Caco-2 (cell line): ENCODE results near the gene EXOC3. TPM values are rescaled to one million over a fixed set of nuclear protein-coding genes. Genes with fewer than 3 reads are reported as not detected.

Experiments used
- BruUV-seq: library from RNA; stranded (reverse); fragments of 400-500 nt; replicated peaks from 2 replicates; lab custom pipeline; 2021; lab: Mats Ljungman, UMichigan
- CTCF ChIA-PET: fragments of 300-600 bp; sonication (Branson Sonifier 250); formaldehyde crosslinking; loops from one replicate; lab custom pipeline; 2022; ENCODE audit warnings: antibody characterized with exemption; lab: Charles Lee
- POLR2A ChIA-PET: fragments of 300-600 bp; sonication (Branson Sonifier 250); formaldehyde crosslinking; loops from one replicate; lab custom pipeline; 2022; ENCODE audit warnings: antibody characterized with exemption; lab: Charles Lee
- DNase-seq, 2 experiments: peaks; one replicate each; pipeline versions ENCODE4 v3.0.0 to v3.0.0-alpha.2; 2020 to 2022
- H3K27me3 ChIP-seq: replicated peaks from 2 replicates; pipeline ENCODE4 v1.6.0; 2011; ENCODE audit warnings: low read length; ENCODE audit not compliant: control insufficient read depth, insufficient read depth
- H3K36me3 ChIP-seq: 2 replicates; pipeline ENCODE4 v1.5.1; 2011; ENCODE audit warnings: low read length; ENCODE audit not compliant: control insufficient read depth, insufficient read depth
- H3K4me1 ChIP-seq: fragments of 250-450 bp; sonication (Bioruptor Pico); 2 replicates; pipeline ENCODE4 v1.5.1; 2020; ENCODE audit warnings: mild to moderate bottlenecking
- H3K4me3 ChIP-seq: 2 replicates; pipeline ENCODE4 v1.5.1; 2011; ENCODE audit warnings: low read depth, mild to moderate bottlenecking, control low read depth, low read length
- H3K9me3 ChIP-seq: fragments of 250-450 bp; sonication (Bioruptor Pico); 2 replicates; pipeline ENCODE4 v1.5.1; 2020; ENCODE audit warnings: mild to moderate bottlenecking, moderate library complexity
- H3K27ac Mint-ChIP-seq: one replicate; pipeline ENCODE4 v1.8.0; 2022; ENCODE audit warnings: mixed read lengths; ENCODE audit not compliant: unreplicated experiment
- H3K27me3 Mint-ChIP-seq: one replicate; pipeline ENCODE4 v1.8.0; 2022; ENCODE audit warnings: mixed read lengths; ENCODE audit not compliant: insufficient read depth, unreplicated experiment
- H3K36me3 Mint-ChIP-seq: one replicate; pipeline ENCODE4 v1.8.0; 2022; ENCODE audit warnings: mild to moderate bottlenecking, mixed read lengths; ENCODE audit not compliant: insufficient read depth, unreplicated experiment
- H3K4me1 Mint-ChIP-seq: one replicate; pipeline ENCODE4 v1.8.0; 2022; ENCODE audit warnings: low read depth, mixed read lengths; ENCODE audit not compliant: unreplicated experiment
- H3K4me3 Mint-ChIP-seq: one replicate; pipeline ENCODE4 v1.8.0; 2022; ENCODE audit warnings: mild to moderate bottlenecking, moderate library complexity, mixed read lengths; ENCODE audit not compliant: unreplicated experiment
- H3K9me3 Mint-ChIP-seq: one replicate; pipeline ENCODE4 v1.8.0; 2022; ENCODE audit warnings: mixed read lengths; ENCODE audit not compliant: unreplicated experiment
- intact Hi-C: fragments of 100-400 bp; cut with micrococcal nuclease; formaldehyde crosslinking; loops from one replicate; pipeline ENCODE4 v1.10.0; 2022; ENCODE audit not compliant: unreplicated experiment
- total RNA-seq: library from RNA; stranded (reverse); gene quantifications from 2 replicates; pipeline ENCODE4 v1.2.3, GENCODE V29; 2022
- TF ChIP-seq, protein P1 (sequence below), 2 experiments: fragments of 200-600 bp in 1 of 2; IDR thresholded peaks; 1 replicate in 1 of 2; 2 replicates in 1 of 2; pipeline versions ENCODE4 v1.5.1 to v1.8.0; 2011 to 2022; ENCODE audit warnings: antibody characterized with exemption in 1 of 2, control low read depth in 1 of 2, inconsistent platforms in 1 of 2, low read depth in 1 of 2, low read length in 1 of 2, mild to moderate bottlenecking in 1 of 2, moderate library complexity in 1 of 2; ENCODE audit not compliant: insufficient read depth in 1 of 2, severe bottlenecking in 1 of 2, unreplicated experiment in 1 of 2

The EXOC3 gene
- total RNA-seq, 1 experiment from 2014 or later: 44.5 TPM

DNA sequence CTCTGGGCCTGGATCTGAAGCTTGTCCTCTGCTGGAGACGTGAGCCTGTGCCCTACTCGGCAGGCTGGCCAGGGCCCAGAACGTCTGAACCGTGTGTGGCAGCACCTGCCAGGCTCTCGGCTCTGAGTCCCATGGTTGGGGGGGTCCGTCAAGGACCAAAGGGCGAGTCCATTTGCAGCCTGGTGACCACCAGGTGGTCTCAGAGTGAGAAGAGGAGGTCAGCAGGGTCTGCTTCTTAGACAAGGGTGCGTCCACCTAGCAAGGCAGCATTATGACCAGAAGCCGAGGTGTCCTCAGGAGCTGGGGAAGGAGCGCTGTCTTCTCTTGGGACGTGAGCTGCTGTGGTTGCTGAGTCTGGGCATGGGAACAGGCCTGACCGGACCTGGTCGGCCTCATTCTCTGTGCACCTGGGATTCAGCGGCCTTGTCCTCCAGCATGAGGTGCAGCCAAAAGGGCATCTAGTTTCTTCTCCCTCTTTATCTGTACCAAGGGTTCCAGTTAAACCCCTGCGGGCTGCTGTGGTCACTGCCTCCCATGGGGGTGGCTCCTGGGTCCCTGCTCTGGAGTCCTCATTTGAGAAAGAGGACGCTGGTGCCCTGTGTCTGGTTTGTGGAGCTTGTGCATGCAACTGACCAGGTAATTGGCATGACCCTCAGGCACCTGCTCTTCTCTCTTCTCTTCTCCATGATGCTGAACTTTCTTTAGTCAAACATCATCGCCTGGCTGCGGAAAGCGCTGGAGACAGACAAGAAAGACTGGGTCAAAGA is 14.4 kb downstream of the EXOC3 start:
- intact Hi-C loops: no loop called here
- H3K9me3 ChIP-seq: 0 out of 2 replicates have a peak, but pooled peaks cover 1% of the 10 kb centered on the region
- no peak for DNase-seq
- no peaks in the 10 kb centered on the region for H3K27me3 ChIP-seq
- H3K36me3 ChIP-seq: peaks cover 4% of the 10 kb centered on the region
- Mint-ChIP-seq H3K36me3 (peaks cover 66% of the 10 kb centered on the region), H3K4me3 (no peak overlapping the region), H3K9me3 (peaks cover 3% of the 10 kb centered on the region), H3K4me1 (no peaks in the 10 kb centered on the region), H3K27ac (no peak overlapping the region), H3K27me3 (no peaks in the 10 kb centered on the region)
- H3K4me1 ChIP-seq: peaks cover 7% of the 10 kb centered on the region; the same call in 1 of the 2 replicates
- TF ChIP-seq, protein P1, sequence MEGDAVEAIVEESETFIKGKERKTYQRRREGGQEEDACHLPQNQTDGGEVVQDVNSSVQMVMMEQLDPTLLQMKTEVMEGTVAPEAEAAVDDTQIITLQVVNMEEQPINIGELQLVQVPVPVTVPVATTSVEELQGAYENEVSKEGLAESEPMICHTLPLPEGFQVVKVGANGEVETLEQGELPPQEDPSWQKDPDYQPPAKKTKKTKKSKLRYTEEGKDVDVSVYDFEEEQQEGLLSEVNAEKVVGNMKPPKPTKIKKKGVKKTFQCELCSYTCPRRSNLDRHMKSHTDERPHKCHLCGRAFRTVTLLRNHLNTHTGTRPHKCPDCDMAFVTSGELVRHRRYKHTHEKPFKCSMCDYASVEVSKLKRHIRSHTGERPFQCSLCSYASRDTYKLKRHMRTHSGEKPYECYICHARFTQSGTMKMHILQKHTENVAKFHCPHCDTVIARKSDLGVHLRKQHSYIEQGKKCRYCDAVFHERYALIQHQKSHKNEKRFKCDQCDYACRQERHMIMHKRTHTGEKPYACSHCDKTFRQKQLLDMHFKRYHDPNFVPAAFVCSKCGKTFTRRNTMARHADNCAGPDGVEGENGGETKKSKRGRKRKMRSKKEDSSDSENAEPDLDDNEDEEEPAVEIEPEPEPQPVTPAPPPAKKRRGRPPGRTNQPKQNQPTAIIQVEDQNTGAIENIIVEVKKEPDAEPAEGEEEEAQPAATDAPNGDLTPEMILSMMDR (IDR thresholded peaks at IDR 0.05; ENCODE audit: insufficient read depth in 1 of 2, low read depth in 1 of 2, low read length in 1 of 2, severe bottlenecking in 1 of 2, unreplicated experiment in 1 of 2): no peak
- CTCF ChIA-PET: interaction anchor here (0.7 kb wide), 1 partner anchor 269 kb away, joined by 3 read pairs; no protein-coding TSS in a partner anchor
- no TSS peak for BruUV-seq
- POLR2A ChIA-PET: no interaction called here
- H3K4me3 ChIP-seq: no peak overlapping the region

DNA sequence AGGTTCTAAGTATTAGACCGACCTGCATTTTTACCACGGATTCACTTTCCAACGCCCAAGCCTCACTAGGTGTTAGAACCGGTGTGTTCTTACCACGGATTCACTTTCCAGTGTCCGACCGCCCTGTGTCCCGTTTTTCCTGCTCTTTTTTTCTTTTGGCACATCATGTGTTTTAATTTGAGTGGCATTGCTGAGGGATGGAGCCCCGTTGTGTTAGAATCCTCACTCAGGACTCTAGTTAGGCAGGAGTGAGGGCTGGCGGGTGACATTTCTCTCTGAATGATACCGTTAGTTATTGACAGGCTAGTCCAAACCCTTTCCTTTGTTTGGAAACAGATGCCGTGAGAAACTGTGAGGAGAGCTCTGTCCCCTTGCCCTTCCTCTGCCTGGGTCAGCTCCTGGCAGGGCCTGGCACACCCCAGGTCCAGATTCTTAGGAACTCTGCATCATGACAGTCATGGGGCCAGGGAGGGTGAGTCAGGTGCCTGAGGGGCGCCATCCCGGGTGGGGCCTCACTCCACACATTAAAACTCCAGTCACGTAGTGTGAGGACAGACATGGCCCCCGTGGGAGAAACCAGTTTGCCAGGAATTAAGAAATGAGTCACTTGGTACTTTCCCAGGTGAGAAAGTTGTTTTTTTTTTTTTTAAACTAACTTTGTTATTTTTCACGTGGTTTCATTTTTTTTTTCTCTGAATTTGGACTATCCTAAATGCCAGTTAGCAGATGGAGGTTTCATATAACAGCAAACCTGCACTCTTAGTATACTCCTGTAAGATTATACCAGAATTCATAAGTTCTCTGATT is 15.8 kb downstream of the EXOC3 start:
- H3K4me3 ChIP-seq: no peak overlapping the region
- no peaks in the 10 kb centered on the region for H3K27me3 ChIP-seq
- no peak overlapping the region for H3K27ac Mint-ChIP-seq
- intact Hi-C loops: no loop called here
- H3K4me1 Mint-ChIP-seq: no peaks in the 10 kb centered on the region
- peaks cover 4% of the 10 kb centered on the region for H3K36me3 ChIP-seq
- peak; percentile 35 to 40 for DNase-seq
- H3K27me3 Mint-ChIP-seq: no peaks in the 10 kb centered on the region
- H3K4me3 Mint-ChIP-seq: no peak overlapping the region
- H3K9me3 Mint-ChIP-seq: no peaks in the 10 kb centered on the region
- H3K4me1 ChIP-seq: peaks cover 7% of the 10 kb centered on the region; the same call in 1 of the 2 replicates
- TF ChIP-seq, protein P1 (IDR thresholded peaks at IDR 0.05; ENCODE audit: insufficient read depth in 1 of 2, low read depth in 1 of 2, low read length in 1 of 2, severe bottlenecking in 1 of 2, unreplicated experiment in 1 of 2): no peak
- BruUV-seq: no TSS peak
- ChIA-PET POLR2A (no interaction called here), CTCF (interaction anchor here (1.2 kb wide), 1 partner anchor 12 kb away, joined by 3 read pairs; no protein-coding TSS in a partner anchor)
- H3K9me3 ChIP-seq: no peaks in the 10 kb centered on the region
- H3K36me3 Mint-ChIP-seq: peaks cover 63% of the 10 kb centered on the region

DNA sequence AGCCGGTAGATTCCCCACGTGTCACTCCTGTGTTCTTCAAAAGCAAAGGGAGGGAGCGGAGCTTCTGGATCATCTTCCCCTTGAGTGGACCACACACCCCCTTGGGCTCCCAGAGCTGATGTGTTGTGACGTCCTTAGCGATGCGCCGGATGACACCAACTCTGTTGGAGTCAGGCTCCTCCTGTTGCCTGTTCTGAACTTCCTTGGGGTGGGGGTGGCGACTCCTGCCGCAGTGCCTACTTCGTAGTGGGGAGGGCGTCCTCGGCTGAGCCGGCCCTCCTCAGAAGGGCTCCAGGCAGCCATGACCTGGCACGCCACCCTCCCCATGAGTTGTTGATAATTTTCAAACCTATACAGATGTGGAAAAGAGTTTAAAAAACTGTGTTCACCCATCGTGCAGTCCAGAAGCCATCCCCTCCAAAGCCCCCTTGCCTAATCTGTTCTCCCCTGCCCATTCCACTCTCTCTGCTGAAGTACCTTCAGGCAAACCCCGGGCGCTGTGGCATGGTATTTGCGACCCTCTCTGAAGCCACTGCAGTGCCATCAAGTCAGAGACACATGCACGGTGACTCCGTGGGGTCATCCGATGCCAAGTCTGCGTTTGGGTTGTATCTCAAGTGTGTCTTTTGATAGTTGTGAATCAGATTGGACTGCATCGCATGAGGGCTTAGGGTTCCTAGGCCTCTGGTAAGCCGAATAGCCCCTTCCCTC is 16.7 kb downstream of the EXOC3 start:
- H3K27ac Mint-ChIP-seq: no peak overlapping the region
- DNase-seq: no peak
- intact Hi-C loops: no loop called here
- H3K27me3 Mint-ChIP-seq: no peaks in the 10 kb centered on the region
- peaks cover 54% of the 10 kb centered on the region for H3K36me3 Mint-ChIP-seq
- H3K4me3 Mint-ChIP-seq: no peak overlapping the region
- TF ChIP-seq, protein P1 (IDR thresholded peaks at IDR 0.05; ENCODE audit: insufficient read depth in 1 of 2, low read depth in 1 of 2, low read length in 1 of 2, severe bottlenecking in 1 of 2, unreplicated experiment in 1 of 2): no peak
- H3K27me3 ChIP-seq: no peaks in the 10 kb centered on the region
- CTCF ChIA-PET: no interaction called here
- BruUV-seq: no TSS peak
- H3K4me1 Mint-ChIP-seq: no peaks in the 10 kb centered on the region
- POLR2A ChIA-PET: no interaction called here
- no peaks in the 10 kb centered on the region for H3K9me3 ChIP-seq
- peaks cover 4% of the 10 kb centered on the region for H3K36me3 ChIP-seq
- H3K9me3 Mint-ChIP-seq: no peaks in the 10 kb centered on the region
- no peak overlapping the region for H3K4me3 ChIP-seq
- H3K4me1 ChIP-seq: peaks cover 7% of the 10 kb centered on the region; the same call in 1 of the 2 replicates
